GM23338 (cell line): ENCODE results near the gene FDXR. TPM values are rescaled to one million over a fixed set of nuclear protein-coding genes. Genes with fewer than 3 reads are reported as not detected.

Source experiments
- ATAC-seq: fragments of 200-7000 bp; cut with Tn5 transposase; 3 replicates; pipeline ENCODE4 v1.9.1; 2020
- DNase-seq: peaks from one replicate; pipeline ENCODE4 v3.0.0-alpha.2; 2015; ENCODE audit warnings: low spot score
- H2AFZ ChIP-seq: fragments of 200-600 bp; sonication (generic); 2 replicates; pipeline ENCODE4 v1.8.0; 2016; ENCODE audit warnings: antibody characterized with exemption, mild to moderate bottlenecking, moderate library complexity
- H3F3A ChIP-seq: fragments of 200-600 bp; sonication (generic); replicated peaks from 2 replicates; pipeline ENCODE4 v1.8.0; 2017; ENCODE audit warnings: antibody characterized with exemption, mixed run types, low read depth
- H3K27ac ChIP-seq: fragments of 200-600 bp; sonication (generic); 2 replicates; pipeline ENCODE4 v1.6.1; 2016; ENCODE audit warnings: low read depth
- H3K27me3 ChIP-seq: fragments of 200-600 bp; sonication (generic); 2 replicates; pipeline ENCODE4 v1.8.0; 2016; ENCODE audit warnings: mild to moderate bottlenecking, mixed run types, moderate library complexity; ENCODE audit not compliant: insufficient read depth
- H3K36me3 ChIP-seq: fragments of 200-600 bp; sonication (generic); 2 replicates; pipeline ENCODE4 v1.8.0; 2016; ENCODE audit warnings: mild to moderate bottlenecking; ENCODE audit not compliant: insufficient read depth
- H3K4me1 ChIP-seq: fragments of 200-600 bp; sonication (generic); 2 replicates; pipeline ENCODE4 v1.8.0; 2016; ENCODE audit warnings: mild to moderate bottlenecking, moderate library complexity; ENCODE audit not compliant: insufficient read depth
- H3K4me2 ChIP-seq: fragments of 200-600 bp; sonication (generic); 2 replicates; pipeline ENCODE4 v1.7.1; 2017; ENCODE audit warnings: mixed run types
- H3K4me3 ChIP-seq: fragments of 200-600 bp; sonication (generic); 2 replicates; pipeline ENCODE4 v1.6.1; 2016; ENCODE audit warnings: mixed run types
- H3K79me2 ChIP-seq: fragments of 200-600 bp; sonication (generic); replicated peaks from 2 replicates; pipeline ENCODE4 v1.8.0; 2017; ENCODE audit warnings: mild to moderate bottlenecking; ENCODE audit not compliant: insufficient read depth
- H3K9me2 ChIP-seq: fragments of 200-600 bp; sonication (generic); 2 replicates; pipeline ENCODE4 v1.8.0; 2017; ENCODE audit not compliant: insufficient read depth
- H4K20me1 ChIP-seq: fragments of 200-600 bp; sonication (generic); replicated peaks from 2 replicates; pipeline ENCODE4 v1.8.0; 2017; ENCODE audit warnings: mild to moderate bottlenecking; ENCODE audit not compliant: insufficient read depth
- H3K27ac Mint-ChIP-seq: 2 replicates; pipeline ENCODE4 v1.8.0; 2020; ENCODE audit warnings: inconsistent platforms, mild to moderate bottlenecking, moderate library complexity, mixed read lengths
- H3K27me3 Mint-ChIP-seq: 3 replicates; pipeline ENCODE4 v1.8.0; 2022; ENCODE audit warnings: low read depth, mild to moderate bottlenecking, moderate library complexity, mixed read lengths, inconsistent platforms; ENCODE audit not compliant: insufficient read depth, poor library complexity
- H3K36me3 Mint-ChIP-seq: 3 replicates; pipeline ENCODE4 v1.8.0; 2021; ENCODE audit warnings: low read depth, mild to moderate bottlenecking, inconsistent platforms, moderate library complexity, mixed read lengths
- H3K4me1 Mint-ChIP-seq: 3 replicates; pipeline ENCODE4 v1.8.0; 2020; ENCODE audit warnings: mild to moderate bottlenecking, inconsistent platforms, mixed read lengths
- H3K4me3 Mint-ChIP-seq: 3 replicates; pipeline ENCODE4 v1.8.0; 2021; ENCODE audit warnings: moderate library complexity, mild to moderate bottlenecking, inconsistent platforms, mixed read lengths
- H3K9me3 Mint-ChIP-seq: 3 replicates; pipeline ENCODE4 v1.8.0; 2020; ENCODE audit warnings: moderate library complexity, mild to moderate bottlenecking, inconsistent platforms, mixed read lengths
- EZH2 ChIP-seq: fragments of 200-600 bp; sonication (generic); IDR thresholded peaks from one replicate; pipeline ENCODE4 v1.8.0; 2017; ENCODE audit warnings: antibody characterized with exemption, mild to moderate bottlenecking, low read depth; ENCODE audit not compliant: unreplicated experiment
- EZH2phosphoT487 ChIP-seq: fragments of 200-600 bp; sonication (generic); IDR thresholded peaks from one replicate; pipeline ENCODE4 v1.8.1; 2018; ENCODE audit warnings: antibody characterized with exemption; ENCODE audit not compliant: unreplicated experiment
- POLR2AphosphoS5 ChIP-seq: IDR thresholded peaks from 2 replicates; pipeline ENCODE4 v1.6.1; 2016; ENCODE audit warnings: antibody characterized with exemption, low read depth
- REST ChIP-seq: IDR thresholded peaks from one replicate; pipeline ENCODE4 v1.6.1; 2018; ENCODE audit warnings: antibody characterized with exemption; ENCODE audit not compliant: unreplicated experiment
- STAT1 ChIP-seq: IDR thresholded peaks from one replicate; pipeline ENCODE4 v1.6.1; 2016; ENCODE audit warnings: antibody characterized with exemption; ENCODE audit not compliant: unreplicated experiment
- polyA plus RNA-seq: library from polyadenylated mRNA; unstranded; fragments of >200 nt; fragmentation: Nextera tagmentation; extraction: Ambion mirVana; gene quantifications from 2 replicates; pipeline ENCODE4 v1.2.1, GENCODE V29; 2016
- total RNA-seq: library from RNA; depleted of rRNA; stranded (reverse); fragments of >200 nt; shearing (Covaris generic); gene quantifications from 2 replicates; pipeline ENCODE4 v1.2.3, GENCODE V29; 2014
- TF ChIP-seq, protein P1 (sequence below): fragments of 250-450 bp; sonication (Bioruptor Pico); IDR thresholded peaks from 2 replicates; pipeline ENCODE4 v1.5.0; 2020; ENCODE audit warnings: mild to moderate bottlenecking, moderate library complexity

FDXR gene
- total and polyA plus RNA-seq, 2 experiments from 2014 or later: 21.7 to 33.1 TPM

- no peak overlapping the region for H3K27ac Mint-ChIP-seq
Measured at GRCh38 chr17:74830861-74831260, 41.9 kb downstream of the FDXR start.

More at GRCh38 chr17:74830861-74831260, 41.9 kb downstream of the FDXR start:
- H3K36me3 Mint-ChIP-seq: no peaks in the 10 kb centered on the region
- no peak overlapping the region for H3K27ac ChIP-seq
- H3K4me3 Mint-ChIP-seq: no peak overlapping the region; the same call in 2 of the 3 replicates
- H3K9me3 Mint-ChIP-seq: no peaks in the 10 kb centered on the region
- no peaks in the 10 kb centered on the region for H3K36me3 ChIP-seq
- ATAC-seq (no peak), DNase-seq (no peak)
- no peaks in the 10 kb centered on the region for H3K27me3 ChIP-seq
- peaks cover 3% of the 10 kb centered on the region; the same call in 1 of the 3 replicates for H3K4me1 Mint-ChIP-seq
- H3K9me2 ChIP-seq: no peaks in the 10 kb centered on the region
- no peaks in the 10 kb centered on the region for H3K79me2 ChIP-seq
- H2AFZ ChIP-seq: no peak overlapping the region
- peaks cover 15% of the 10 kb centered on the region for H3K27me3 Mint-ChIP-seq
- no peaks in the 10 kb centered on the region for H3K4me1 ChIP-seq
- H3K4me3 ChIP-seq: no peak overlapping the region
- no peak for TF ChIP-seq STAT1
- TF ChIP-seq, protein P1, sequence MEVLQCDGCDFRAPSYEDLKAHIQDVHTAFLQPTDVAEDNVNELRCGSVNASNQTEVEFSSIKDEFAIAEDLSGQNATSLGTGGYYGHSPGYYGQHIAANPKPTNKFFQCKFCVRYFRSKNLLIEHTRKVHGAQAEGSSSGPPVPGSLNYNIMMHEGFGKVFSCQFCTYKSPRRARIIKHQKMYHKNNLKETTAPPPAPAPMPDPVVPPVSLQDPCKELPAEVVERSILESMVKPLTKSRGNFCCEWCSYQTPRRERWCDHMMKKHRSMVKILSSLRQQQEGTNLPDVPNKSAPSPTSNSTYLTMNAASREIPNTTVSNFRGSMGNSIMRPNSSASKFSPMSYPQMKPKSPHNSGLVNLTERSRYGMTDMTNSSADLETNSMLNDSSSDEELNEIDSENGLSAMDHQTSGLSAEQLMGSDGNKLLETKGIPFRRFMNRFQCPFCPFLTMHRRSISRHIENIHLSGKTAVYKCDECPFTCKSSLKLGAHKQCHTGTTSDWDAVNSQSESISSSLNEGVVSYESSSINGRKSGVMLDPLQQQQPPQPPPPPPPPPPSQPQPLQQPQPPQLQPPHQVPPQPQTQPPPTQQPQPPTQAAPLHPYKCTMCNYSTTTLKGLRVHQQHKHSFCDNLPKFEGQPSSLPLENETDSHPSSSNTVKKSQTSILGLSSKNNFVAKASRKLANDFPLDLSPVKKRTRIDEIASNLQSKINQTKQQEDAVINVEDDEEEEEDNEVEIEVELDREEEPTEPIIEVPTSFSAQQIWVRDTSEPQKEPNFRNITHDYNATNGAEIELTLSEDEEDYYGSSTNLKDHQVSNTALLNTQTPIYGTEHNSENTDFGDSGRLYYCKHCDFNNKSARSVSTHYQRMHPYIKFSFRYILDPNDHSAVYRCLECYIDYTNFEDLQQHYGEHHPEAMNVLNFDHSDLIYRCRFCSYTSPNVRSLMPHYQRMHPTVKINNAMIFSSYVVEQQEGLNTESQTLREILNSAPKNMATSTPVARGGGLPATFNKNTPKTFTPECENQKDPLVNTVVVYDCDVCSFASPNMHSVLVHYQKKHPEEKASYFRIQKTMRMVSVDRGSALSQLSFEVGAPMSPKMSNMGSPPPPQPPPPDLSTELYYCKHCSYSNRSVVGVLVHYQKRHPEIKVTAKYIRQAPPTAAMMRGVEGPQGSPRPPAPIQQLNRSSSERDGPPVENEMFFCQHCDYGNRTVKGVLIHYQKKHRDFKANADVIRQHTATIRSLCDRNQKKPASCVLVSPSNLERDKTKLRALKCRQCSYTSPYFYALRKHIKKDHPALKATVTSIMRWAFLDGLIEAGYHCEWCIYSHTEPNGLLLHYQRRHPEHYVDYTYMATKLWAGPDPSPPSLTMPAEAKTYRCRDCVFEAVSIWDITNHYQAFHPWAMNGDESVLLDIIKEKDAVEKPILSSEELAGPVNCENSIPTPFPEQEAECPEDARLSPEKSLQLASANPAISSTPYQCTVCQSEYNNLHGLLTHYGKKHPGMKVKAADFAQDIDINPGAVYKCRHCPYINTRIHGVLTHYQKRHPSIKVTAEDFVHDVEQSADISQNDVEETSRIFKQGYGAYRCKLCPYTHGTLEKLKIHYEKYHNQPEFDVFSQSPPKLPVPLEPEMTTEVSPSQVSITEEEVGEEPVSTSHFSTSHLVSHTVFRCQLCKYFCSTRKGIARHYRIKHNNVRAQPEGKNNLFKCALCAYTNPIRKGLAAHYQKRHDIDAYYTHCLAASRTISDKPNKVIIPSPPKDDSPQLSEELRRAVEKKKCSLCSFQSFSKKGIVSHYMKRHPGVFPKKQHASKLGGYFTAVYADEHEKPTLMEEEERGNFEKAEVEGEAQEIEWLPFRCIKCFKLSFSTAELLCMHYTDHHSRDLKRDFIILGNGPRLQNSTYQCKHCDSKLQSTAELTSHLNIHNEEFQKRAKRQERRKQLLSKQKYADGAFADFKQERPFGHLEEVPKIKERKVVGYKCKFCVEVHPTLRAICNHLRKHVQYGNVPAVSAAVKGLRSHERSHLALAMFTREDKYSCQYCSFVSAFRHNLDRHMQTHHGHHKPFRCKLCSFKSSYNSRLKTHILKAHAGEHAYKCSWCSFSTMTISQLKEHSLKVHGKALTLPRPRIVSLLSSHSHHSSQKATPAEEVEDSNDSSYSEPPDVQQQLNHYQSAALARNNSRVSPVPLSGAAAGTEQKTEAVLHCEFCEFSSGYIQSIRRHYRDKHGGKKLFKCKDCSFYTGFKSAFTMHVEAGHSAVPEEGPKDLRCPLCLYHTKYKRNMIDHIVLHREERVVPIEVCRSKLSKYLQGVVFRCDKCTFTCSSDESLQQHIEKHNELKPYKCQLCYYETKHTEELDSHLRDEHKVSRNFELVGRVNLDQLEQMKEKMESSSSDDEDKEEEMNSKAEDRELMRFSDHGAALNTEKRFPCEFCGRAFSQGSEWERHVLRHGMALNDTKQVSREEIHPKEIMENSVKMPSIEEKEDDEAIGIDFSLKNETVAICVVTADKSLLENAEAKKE (CRISPR knock-in tag): no peak
- no peak for TF ChIP-seq REST
- TF ChIP-seq EZH2phosphoT487: no peak
- TF ChIP-seq POLR2AphosphoS5: no peak
- no peak for TF ChIP-seq EZH2
- H3K4me2 ChIP-seq: no peak overlapping the region
- H3F3A ChIP-seq: no peaks in the 10 kb centered on the region
- peaks cover 9% of the 10 kb centered on the region; the same call in 1 of the 2 replicates for H4K20me1 ChIP-seq
